ENCODE results near the gene CFAP61.

Gene CFAP61

DNA sequence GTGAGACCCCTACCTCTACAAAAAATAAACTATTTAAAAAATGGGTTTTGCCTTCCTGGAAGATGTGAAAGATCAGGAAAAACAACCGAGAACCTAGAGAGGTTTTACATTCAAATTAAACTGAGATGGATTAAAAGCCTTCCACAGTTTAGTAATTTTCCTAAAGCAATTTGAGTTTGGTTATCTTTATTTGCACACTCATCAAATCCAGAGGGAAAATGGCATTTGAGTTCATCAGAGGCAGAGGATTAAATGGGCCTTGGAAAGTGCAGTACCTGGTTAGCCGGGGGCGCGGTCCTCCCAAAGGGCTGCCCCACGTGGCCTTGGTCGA, 158.6 kb downstream of the CFAP61 start:
- ATAC-seq (ENCODE audit: low read depth) (no peak), DNase-seq (ENCODE audit: low spot score) (no peak)
- Histone ChIP-seq H3K27ac (ENCODE audit: poor library complexity, severe bottlenecking) (no peak overlapping the region), H3K36me3 (ENCODE audit: low read depth) (no peaks in the 10 kb centered on the region), H3K4me1 (ENCODE audit: insufficient read depth, poor library complexity, severe bottlenecking) (no peaks in the 10 kb centered on the region), H3K9me3 (ENCODE audit: severe bottlenecking) (no peaks in the 10 kb centered on the region), H3K27me3 (ENCODE audit: insufficient read depth, poor library complexity, severe bottlenecking) (peaks cover 16% of the 10 kb centered on the region), H3K4me3 (ENCODE audit: severe bottlenecking) (no peak overlapping the region)
- TF ChIP-seq, protein P1, sequence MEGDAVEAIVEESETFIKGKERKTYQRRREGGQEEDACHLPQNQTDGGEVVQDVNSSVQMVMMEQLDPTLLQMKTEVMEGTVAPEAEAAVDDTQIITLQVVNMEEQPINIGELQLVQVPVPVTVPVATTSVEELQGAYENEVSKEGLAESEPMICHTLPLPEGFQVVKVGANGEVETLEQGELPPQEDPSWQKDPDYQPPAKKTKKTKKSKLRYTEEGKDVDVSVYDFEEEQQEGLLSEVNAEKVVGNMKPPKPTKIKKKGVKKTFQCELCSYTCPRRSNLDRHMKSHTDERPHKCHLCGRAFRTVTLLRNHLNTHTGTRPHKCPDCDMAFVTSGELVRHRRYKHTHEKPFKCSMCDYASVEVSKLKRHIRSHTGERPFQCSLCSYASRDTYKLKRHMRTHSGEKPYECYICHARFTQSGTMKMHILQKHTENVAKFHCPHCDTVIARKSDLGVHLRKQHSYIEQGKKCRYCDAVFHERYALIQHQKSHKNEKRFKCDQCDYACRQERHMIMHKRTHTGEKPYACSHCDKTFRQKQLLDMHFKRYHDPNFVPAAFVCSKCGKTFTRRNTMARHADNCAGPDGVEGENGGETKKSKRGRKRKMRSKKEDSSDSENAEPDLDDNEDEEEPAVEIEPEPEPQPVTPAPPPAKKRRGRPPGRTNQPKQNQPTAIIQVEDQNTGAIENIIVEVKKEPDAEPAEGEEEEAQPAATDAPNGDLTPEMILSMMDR (IDR thresholded peaks at IDR 0.05; ENCODE audit: poor library complexity, severe bottlenecking): no peak

DNA sequence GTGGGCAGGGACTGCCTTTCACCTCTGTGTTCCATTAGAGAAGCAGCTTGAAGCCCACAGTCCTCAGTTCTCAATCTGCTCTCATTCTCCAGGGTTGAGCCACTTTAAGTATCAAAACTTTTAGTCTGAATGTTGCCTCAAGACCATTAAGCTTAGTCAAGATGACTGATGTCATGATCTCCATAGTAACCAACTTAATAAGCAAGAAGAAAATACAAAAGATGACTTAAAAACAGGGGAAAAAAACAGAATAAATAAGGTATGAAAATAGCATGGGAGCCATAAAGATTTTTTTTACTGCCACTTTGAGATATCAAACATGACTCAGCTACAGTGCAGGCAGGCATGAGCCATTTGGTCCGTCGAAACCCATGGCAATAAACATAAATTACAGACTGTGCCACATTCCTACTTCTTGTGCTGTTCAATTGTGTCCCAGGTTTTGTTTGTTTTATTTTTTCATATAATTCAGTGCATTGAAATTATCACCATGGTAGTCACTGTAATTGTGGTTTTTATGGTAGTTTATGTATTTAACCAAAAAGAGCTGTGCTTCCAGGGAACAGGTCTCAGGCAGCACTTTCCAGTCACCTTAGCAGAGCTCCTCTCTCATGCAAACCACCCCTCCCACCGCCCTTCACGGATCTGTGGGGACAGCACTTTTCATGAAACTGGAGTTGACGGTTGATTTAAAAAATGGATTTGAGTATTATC, 159.1 kb downstream of the CFAP61 start:
- Histone ChIP-seq H3K4me3 (ENCODE audit: severe bottlenecking) (no peak overlapping the region), H3K4me1 (ENCODE audit: insufficient read depth, poor library complexity, severe bottlenecking) (no peaks in the 10 kb centered on the region), H3K9me3 (ENCODE audit: severe bottlenecking) (no peaks in the 10 kb centered on the region), H3K36me3 (ENCODE audit: low read depth) (no peaks in the 10 kb centered on the region), H3K27ac (ENCODE audit: poor library complexity, severe bottlenecking) (no peak overlapping the region), H3K27me3 (ENCODE audit: insufficient read depth, poor library complexity, severe bottlenecking) (peaks cover 18% of the 10 kb centered on the region)
- DNase-seq (ENCODE audit: low spot score) (no peak), ATAC-seq (ENCODE audit: low read depth) (no peak)
- TF ChIP-seq, protein P1 (IDR thresholded peaks at IDR 0.05; ENCODE audit: poor library complexity, severe bottlenecking): no peak

DNA sequence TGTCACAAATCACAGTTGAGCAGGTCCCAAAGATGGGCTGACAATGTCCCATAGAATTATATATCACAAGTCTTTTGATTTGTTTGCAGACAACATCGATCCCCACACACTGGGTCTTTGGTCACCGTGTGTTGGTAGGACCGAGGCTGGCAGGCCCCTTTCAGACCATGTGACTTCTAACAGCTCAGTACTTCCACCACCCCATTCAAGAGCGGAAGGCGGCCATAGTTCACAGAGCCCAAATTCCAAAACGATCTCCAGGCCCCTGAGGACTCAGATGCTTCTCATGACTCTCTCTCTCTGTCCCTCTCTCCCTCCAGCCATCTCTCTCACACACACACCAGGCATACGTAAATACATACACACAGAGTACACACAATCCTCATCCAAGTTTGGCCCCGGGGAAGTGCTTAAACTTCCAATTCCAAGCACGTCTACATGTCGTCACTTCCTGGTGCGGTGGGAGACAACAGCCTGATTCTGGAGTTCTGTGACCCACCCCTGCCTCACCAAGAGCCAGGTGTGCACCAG, 159.7 kb downstream of the CFAP61 start:
- Histone ChIP-seq H3K36me3 (ENCODE audit: low read depth) (no peaks in the 10 kb centered on the region), H3K4me3 (ENCODE audit: severe bottlenecking) (no peak overlapping the region), H3K27ac (ENCODE audit: poor library complexity, severe bottlenecking) (no peak overlapping the region), H3K4me1 (ENCODE audit: insufficient read depth, poor library complexity, severe bottlenecking) (no peaks in the 10 kb centered on the region), H3K9me3 (ENCODE audit: severe bottlenecking) (no peaks in the 10 kb centered on the region), H3K27me3 (ENCODE audit: insufficient read depth, poor library complexity, severe bottlenecking) (peaks cover 18% of the 10 kb centered on the region)
- DNase-seq (ENCODE audit: low spot score) (no peak), ATAC-seq (ENCODE audit: low read depth) (no peak)
- TF ChIP-seq, protein P1 (IDR thresholded peaks at IDR 0.05; ENCODE audit: poor library complexity, severe bottlenecking): no peak

DNA sequence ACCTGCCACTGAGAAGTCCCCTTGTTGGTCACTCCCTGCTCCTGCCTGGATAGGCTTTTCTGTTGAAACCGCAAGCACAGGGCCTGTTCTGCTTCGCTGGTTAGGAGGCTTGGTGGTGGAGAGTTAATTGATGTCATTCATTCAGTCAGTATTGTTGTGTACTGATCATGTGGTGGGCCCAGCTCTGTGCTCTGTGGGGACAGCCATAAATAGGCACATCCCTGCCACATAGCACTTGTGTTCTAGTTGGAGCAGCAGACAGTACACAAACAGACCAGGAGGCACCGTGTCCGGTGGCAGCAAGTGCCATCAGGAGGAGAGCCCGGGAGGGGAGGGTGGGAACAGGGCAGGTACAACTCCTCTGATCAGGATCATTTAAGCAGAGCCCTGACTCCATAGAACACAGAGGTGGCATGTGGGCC, 160.4 kb downstream of the CFAP61 start:
- no peak for DNase-seq (ENCODE audit: low spot score)
- no peak for ATAC-seq (ENCODE audit: low read depth)
- Histone ChIP-seq H3K27ac (ENCODE audit: poor library complexity, severe bottlenecking) (no peak overlapping the region), H3K36me3 (ENCODE audit: low read depth) (no peaks in the 10 kb centered on the region), H3K9me3 (ENCODE audit: severe bottlenecking) (no peaks in the 10 kb centered on the region), H3K4me1 (ENCODE audit: insufficient read depth, poor library complexity, severe bottlenecking) (no peaks in the 10 kb centered on the region), H3K4me3 (ENCODE audit: severe bottlenecking) (no peak overlapping the region), H3K27me3 (ENCODE audit: insufficient read depth, poor library complexity, severe bottlenecking) (peaks cover 16% of the 10 kb centered on the region)
- TF ChIP-seq, protein P1 (IDR thresholded peaks at IDR 0.05; ENCODE audit: poor library complexity, severe bottlenecking): no peak

DNA sequence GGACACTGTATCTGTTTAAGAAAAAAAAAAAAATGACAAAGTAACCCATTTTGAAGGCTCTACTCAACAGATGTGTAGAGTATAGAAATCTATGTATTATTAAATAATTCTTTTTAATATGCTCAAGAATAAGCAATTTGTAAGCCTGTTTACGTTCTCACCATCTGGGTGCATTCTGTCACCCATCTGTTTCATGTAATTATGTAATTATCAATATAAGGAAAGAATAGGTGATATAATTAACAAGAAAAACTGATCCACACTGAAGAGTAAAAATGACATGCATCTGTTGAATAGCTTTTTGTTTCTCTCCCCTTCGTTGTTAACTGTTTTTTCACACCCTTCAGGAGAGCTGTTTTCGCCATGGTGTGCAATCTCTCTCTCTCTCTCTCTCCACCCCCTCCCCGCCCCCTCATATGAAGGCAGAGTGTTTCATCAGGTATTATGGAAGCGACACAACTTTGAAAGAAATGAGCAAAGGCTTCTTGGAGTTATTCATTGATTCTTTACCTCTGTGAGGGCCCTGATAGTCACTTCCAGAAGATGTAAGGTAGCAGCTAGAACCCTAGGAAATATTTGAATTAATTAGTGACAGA, 161.3 kb downstream of the CFAP61 start:
- no peak for ATAC-seq (ENCODE audit: low read depth)
- Histone ChIP-seq H3K4me3 (ENCODE audit: severe bottlenecking) (no peak overlapping the region), H3K4me1 (ENCODE audit: insufficient read depth, poor library complexity, severe bottlenecking) (no peaks in the 10 kb centered on the region), H3K9me3 (ENCODE audit: severe bottlenecking) (no peaks in the 10 kb centered on the region), H3K27me3 (ENCODE audit: insufficient read depth, poor library complexity, severe bottlenecking) (peaks cover 12% of the 10 kb centered on the region), H3K27ac (ENCODE audit: poor library complexity, severe bottlenecking) (no peak overlapping the region), H3K36me3 (ENCODE audit: low read depth) (no peaks in the 10 kb centered on the region)
- TF ChIP-seq, protein P1 (IDR thresholded peaks at IDR 0.05; ENCODE audit: poor library complexity, severe bottlenecking): no peak
- DNase-seq (ENCODE audit: low spot score): no peak
